IPS-NIHi7 (cell line): ENCODE measurements around the gene GAR1.
"Not testable (repeated sequence)": the region's sequence is repeated elsewhere in the genome, so short reads cannot be mapped to it uniquely, and the experiment has no call there.

Experiments used
- DNase-seq: peaks from one replicate; pipeline ENCODE4 v3.0.0; 2012; ENCODE audit warnings: mixed read lengths; ENCODE audit errors: extremely low spot score

Gene GAR1

DNA sequence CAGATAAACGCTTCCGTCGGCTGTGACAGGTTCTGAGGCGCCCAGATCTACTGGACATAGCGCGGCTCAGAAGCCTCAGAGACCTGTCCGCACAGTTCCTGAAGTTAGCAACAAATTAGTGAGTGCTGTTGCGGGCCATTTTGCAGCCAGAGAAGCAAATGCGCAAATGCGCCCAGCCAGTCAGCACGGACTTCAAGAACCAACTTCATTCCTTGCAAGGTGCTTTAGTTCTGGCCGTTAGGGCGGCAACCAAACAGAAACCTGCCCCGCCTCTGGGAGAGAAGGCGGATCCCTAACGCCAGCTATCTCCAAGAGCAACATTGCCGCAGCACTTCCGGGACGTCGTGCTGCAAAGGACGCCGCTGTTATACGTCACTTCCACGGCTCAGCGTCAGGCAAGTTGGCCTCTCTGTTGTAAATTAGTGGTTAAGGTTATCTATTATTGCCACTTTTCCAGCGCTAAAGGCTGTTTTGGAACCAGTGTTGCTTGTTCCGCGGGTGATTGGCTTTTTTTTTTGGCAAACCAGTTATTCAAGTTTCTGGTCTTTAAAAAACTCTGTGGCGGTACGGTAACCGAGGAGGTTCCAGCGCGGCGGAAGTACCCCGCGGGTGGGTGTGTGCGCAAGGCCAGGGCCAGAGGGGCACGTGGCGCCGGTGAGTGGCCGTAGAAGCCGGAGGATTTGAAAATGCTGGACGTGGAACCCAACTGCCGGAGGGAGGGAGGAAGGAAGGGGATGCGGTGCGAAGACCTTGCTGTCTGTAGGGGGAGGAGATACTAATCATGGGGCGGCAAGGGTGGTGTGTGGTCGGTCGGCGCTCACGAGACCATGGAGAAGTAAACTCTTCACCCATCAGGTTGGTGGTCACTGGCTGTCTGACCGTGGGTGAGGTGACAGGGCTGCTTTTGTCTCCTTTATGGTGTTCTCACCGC, at the start of gene GAR1:
Gene GAR1, plus strand, starts transcription at position 612 of the 931 bp plus-strand sequence. CDS start 403 bp downstream, outside the sequence.
- DNase-seq: peak; percentile 94

DNA sequence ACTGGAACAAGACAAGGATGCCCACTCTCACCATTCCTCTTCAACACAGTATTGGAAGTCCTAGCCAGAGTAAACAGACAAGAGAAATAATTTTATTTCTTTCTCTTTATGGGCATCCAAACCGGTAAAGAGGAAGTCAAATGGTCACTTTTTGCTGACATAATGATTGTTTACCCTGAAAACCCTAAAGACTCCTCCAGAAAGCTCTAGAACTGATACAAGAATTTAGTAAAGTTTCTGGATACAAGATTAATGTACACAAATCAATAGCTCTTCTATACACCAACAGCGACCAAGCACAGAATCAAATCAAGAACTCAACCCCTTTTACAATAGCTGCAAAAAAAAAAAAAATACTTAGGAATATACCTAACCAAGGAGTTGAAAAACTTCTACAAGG, 33.5 kb upstream of the GAR1 start:
- not testable (repeated sequence) for DNase-seq

GRCh38 chr4:109786846-109787245, 28.7 kb upstream of the GAR1 start:
- DNase-seq: no peak

GRCh38 chr4:109787807-109788206, 27.8 kb upstream of the GAR1 start:
- DNase-seq: no peak

- no peak for DNase-seq
Observed at GRCh38 chr4:109795059-109795458, 20.5 kb upstream of the GAR1 start.

DNA sequence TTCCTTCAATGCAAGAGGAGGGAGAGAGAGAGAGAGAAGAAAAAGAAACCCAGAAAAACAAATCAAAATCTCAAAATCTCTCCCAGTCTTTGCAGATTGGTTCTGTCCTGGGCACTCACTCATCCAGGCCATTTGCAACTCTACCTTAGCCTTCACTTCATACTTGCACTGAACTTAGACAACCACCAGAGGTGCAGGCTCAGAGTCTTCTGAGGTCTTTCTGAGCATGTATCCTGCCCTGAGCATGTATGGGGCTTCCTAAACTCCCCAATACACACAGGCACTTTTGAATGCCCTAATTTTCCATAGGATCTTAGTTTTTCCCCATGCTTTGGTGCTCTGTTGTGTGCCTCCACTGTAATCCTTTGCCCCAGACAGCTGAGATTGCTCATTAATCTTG, 16.7 kb upstream of the GAR1 start:
- DNase-seq: no peak

- DNase-seq: no peak
Observed at GRCh38 chr4:109801099-109801789, 14.3 kb upstream of the GAR1 start.

- no peak for DNase-seq
Observed at GRCh38 chr4:109801895-109802319, 13.7 kb upstream of the GAR1 start, which contains the start of gene CFI. Gene CFI, minus strand, starts transcription at chr4:109801999. Its CDS starts 28 bp downstream, at chr4:109801971.

- peak; percentile 61 for DNase-seq
Observed at GRCh38 chr4:109803924-109804571, 11.5 kb upstream of the GAR1 start.

DNA sequence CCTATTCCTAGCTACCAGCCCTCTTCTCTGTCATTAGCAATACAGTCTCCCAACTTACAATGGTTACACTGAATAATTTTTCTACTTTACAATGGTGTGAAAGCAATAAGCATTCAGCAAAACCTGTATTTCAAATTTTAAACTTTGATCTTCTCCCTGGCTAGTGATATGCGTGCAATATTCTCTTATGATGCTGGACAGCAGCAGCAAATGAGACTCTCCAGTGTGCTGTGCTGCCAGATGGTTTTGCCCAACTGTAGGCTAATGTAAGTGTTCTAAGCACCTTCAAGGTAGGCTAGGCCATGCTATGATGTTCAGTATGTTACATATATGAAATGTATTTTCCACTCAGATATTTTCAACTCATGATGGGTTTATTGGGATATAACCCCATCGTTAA, 5.9 kb upstream of the GAR1 start:
- DNase-seq: no peak

DNA sequence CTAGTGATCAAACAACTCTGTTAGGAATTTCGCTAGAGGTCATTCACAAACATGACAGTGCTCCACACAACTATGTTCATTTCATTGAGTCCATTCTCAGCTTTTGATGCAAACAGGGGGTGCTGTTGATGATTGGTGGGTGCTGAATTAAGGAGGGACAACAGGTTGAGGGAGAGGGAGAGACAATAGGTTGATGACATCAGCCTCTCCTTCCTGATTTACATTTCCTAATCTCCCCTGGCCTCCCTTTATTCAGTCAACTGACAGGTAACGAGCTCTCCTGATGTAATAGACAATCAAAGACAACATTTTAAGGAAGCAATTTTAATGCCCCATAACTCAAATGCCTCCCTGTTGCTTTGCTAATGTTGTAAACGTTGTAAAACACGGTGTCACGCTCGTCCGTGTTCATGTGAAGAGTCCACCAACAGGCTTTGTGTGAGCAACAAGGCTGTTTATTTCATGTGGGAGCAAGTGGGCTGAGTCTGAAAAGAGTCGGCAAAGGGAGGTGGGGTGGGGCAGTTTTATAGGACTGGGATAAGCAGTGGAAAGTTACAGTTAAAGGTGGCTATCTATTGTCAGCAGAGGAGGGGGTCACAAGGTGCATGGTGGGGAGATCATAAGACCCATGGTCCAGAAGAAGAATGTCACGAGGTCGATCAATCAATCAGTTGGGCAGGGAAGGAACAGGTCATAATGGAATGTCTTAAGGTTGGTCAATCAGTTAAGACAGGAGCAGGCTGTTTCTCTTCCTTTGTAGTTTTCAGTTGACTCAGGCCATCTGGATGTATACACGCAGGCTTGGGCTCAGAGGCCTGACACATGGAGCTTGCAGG, 4.8 kb upstream of the GAR1 start:
- peak; percentile 37 for DNase-seq

- DNase-seq: no peak
Observed at GRCh38 chr4:109811707-109812106, 3.9 kb upstream of the GAR1 start.

- no peak for DNase-seq
Observed at GRCh38 chr4:109816082-109816442, 500 bp downstream of the GAR1 start.

DNA sequence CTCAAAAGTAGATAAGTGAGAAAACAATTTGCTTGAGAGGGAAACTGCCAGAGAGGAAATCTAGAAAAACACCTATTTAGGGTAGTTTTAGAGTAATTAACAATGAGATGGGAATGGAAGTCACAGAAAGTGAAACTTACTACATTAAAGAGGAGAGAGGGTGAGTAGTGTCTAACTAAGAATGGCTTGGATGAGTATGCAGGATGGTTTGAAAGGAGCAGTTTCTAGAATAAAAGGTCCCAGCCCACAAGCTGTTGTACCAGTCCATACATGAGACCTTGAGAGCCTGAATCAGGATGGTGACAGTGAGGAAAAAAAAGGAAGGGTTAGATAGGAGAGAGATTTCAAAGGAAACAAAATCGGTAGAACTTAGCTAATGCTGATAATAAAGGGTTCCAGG, 1.3 kb downstream of the GAR1 start:
- DNase-seq: no peak

DNA sequence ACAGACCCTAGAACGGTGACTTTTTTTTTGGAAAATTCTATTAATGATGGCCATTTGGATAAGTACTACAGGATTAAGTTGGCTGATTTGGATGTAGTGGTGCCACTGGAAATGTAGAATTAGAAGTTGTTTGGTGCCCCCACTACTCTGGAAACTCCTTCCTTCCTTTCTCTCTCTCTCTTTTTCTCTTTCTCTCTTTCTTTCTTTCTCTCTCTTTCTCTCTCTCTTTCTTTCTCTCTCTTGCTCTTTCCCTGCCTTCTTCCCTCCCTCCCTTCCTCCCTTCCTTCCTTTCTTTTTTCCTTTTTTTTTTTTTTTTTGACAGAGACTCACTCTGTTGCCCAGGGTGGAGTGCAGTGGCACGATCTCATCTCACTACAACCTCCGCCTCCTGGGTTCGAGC, 2.7 kb downstream of the GAR1 start:
- DNase-seq: no peak

DNA sequence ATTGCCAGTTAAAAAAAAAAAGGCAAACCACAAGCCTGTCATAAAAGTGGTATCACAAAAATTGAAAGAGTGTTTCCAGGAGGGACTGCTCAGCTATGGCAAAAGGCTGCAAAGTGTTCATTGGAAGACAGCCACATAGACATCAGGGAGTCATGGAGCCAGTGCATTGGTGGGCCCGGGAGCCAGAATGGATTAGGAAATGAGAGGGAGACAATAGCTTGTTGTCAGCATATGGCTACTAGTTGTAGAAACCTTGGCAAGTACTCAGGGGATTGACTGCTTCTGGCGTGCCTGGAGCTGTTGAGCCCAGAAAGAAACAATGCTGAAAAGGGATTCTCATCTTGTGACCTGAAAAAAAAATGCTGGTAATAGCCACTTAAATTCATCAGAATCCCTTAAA, 5.0 kb downstream of the GAR1 start:
- no peak for DNase-seq

- no peak for DNase-seq
Observed at GRCh38 chr4:109821185-109821584, 5.6 kb downstream of the GAR1 start.

DNA sequence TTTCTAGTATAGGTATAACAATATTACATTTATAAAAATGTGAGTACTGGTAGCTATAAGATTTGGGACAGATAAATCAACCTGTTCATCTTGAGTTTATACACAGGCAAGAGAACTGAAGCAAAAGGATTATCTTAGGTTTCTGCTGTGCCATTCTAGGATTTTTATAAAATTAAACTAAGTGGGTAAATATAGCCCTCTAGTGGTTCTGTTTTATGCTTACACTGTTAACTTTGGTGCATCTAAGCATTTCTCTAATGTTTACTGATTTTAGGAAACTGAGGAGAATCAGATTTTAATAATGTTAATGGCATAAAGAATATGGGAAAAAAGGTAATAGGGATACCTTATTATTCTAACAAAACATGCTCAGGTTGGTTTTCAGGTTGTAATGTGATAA, 11.2 kb downstream of the GAR1 start:
- no peak for DNase-seq

DNA sequence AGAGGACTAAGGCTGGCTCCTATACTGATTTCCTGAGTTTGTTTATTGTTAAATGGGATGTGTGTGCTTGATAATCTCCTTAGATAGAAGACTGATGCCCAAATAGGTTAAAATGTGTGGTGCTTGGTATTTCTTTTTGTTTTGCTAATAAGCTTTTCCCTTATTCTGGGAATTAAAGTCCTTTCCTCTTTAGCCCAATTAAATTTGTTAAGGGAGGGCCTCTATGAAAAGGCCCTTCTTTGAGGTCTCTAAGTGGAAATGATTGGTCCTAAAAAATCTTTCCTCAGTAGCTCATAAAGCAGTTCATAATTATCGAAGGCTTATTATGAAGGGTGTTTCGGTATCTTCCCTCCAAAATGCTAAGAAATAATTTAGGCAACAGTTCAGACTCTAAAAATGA, 12.1 kb downstream of the GAR1 start, which contains the start of gene RRH:
Gene RRH, plus strand, starts transcription at position 301 of the 400 bp plus-strand sequence. Its CDS starts 56 bp downstream, at position 357.
- DNase-seq: no peak

DNA sequence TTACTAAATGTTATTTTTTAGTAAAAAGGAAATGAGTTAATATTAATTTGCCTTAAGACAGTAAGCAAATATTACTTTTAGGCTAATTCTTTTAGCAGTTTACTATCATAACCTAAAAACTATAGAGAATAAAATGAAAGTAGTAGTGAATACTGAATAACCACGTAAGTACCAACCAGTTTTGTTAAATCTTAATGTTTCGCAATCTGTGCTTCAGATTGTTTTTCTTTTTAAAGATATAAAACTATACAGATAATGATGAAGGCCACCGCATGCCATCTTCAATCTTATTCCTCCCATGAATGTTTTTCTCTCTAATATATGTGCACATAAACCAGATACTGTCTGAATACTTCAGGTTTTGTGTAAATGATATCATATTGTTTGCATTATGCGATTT, 18.2 kb downstream of the GAR1 start:
- DNase-seq: no peak

- no peak for DNase-seq
Observed at GRCh38 chr4:109836985-109837384, 21.4 kb downstream of the GAR1 start.
